Neuron (in vitro differentiated cells): ENCODE data around the gene CHST1.

Experiments
- H2AFZ ChIP-seq: one replicate; pipeline ENCODE4 v1.6.1; 2013; ENCODE audit warnings: low read depth, mild to moderate bottlenecking, inconsistent platforms, low read length, moderate library complexity
- H3K27me3 ChIP-seq: one replicate; pipeline ENCODE4 v1.6.1; 2013; ENCODE audit warnings: low read length; ENCODE audit not compliant: insufficient read depth
- H3K36me3 ChIP-seq: one replicate; pipeline ENCODE4 v1.6.1; 2013; ENCODE audit warnings: low read length; ENCODE audit not compliant: insufficient read depth
- H3K4me1 ChIP-seq: one replicate; pipeline ENCODE4 v1.6.1; 2013; ENCODE audit warnings: low read length; ENCODE audit not compliant: insufficient read depth
- H3K4me3 ChIP-seq: 2 replicates; pipeline ENCODE4 v1.5.1; 2013; ENCODE audit warnings: mild to moderate bottlenecking, low read length, moderate library complexity
- H3K9me3 ChIP-seq: one replicate; pipeline ENCODE4 v1.6.1; 2013; ENCODE audit warnings: low read length

The CHST1 gene

DNA sequence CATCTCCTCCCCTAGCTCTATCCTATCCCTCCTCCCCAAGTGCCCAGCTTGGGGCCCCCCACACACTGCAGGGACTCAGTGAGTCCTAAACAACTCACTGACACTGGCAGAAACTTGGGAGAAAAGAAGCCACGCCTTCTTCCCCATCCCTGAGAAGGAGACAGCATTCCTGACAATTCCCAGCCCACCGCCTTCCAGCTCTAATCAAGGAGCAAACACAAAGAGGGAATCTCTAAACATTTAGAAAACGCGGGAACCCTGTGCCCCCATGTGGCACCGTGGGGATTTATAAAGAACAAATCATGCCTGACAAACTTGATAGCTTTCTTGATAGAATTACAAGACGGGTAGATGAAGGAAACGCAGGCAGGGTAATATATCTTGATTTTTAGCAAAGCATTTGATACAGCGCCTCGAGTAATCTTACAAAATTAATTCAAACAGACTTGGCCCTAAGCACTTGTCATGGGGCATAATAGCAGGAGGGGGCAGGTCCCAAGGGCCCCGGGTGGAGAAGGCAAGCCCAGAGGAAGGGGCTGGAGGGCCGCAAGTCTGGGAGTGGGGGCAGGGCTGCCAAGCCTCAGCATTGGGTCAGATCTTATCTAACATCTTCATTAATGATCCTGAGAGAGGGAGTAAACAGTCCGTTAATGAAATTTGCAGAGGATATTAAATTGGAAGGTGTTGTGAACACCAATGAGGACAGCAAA lies 4.5 kb downstream of the CHST1 start:
- Histone ChIP-seq H3K9me3 (no peaks in the 10 kb centered on the region), H3K4me3 (no peak overlapping the region), H3K36me3 (no peaks in the 10 kb centered on the region), H3K27me3 (peaks cover 71% of the 10 kb centered on the region), H2AFZ (no peak overlapping the region), H3K4me1 (peaks cover 28% of the 10 kb centered on the region)

DNA sequence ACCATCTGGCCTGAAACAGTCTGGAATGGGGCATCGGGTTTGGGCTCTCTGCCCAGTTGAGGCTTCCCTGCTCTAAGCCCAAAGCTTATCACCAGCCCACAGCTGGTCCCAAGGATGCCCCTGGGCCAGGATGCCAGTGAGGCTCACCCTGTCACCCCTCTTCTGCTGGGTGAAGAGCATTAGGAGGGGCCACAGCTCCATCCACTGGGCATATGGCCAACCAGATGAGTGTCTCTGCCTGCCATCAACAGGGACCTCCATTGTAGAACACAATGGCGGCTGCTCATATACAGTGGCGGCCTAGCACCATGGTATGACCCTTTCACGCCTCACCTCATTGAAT lies 5.6 kb downstream of the CHST1 start:
- peaks cover 28% of the 10 kb centered on the region for H3K4me1 ChIP-seq
- no peaks in the 10 kb centered on the region for H3K9me3 ChIP-seq
- H2AFZ ChIP-seq = no peak overlapping the region
- no peaks in the 10 kb centered on the region for H3K36me3 ChIP-seq
- peaks cover 66% of the 10 kb centered on the region for H3K27me3 ChIP-seq
- H3K4me3 ChIP-seq = no peak overlapping the region

- H3K27me3 ChIP-seq = peaks cover 61% of the 10 kb centered on the region
- H2AFZ ChIP-seq = no peak overlapping the region
- no peaks in the 10 kb centered on the region for H3K36me3 ChIP-seq
- peaks cover 22% of the 10 kb centered on the region for H3K4me1 ChIP-seq
- H3K4me3 ChIP-seq = no peak overlapping the region
- H3K9me3 ChIP-seq = no peaks in the 10 kb centered on the region
These were observed 6.2 kb downstream of the CHST1 start for GRCh38 chr11:45659031-45659817.

DNA sequence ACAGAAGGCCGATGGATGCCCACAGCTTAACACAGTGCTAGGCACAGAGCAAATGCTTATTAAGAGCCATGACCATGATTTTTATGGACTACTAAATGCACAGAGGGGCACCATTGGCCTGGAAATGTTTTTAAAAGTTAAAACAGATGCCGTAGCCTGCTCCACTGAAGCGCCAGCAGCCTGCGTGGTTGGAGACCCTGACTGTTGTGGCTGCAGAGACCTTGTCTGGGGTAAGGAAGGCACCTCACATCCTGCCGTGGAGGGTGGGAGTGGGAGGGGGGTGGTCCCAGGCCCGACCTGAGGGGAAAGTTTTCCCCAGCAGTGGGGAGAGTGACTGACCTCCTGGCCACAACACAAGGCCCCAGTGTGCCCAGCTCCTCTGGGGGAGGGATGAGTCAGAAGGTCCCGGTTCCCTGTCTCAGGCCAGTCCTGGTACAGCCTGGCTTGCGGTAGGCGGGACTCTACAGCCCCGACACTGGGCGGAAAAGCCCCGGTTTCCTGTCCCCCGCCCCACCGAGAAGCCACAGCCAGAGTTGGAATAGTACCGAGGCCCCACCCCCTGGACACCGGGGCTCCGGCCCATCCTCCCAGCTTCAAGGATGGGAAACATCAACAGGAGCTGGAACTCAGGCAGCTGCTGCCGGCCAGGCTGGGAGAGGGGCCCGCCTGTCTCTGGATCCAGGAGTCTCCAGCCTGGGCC lies 7.0 kb downstream of the CHST1 start:
- peaks cover 19% of the 10 kb centered on the region for H3K4me1 ChIP-seq
- H3K36me3 ChIP-seq = no peaks in the 10 kb centered on the region
- H2AFZ ChIP-seq = no peak overlapping the region
- peaks cover 53% of the 10 kb centered on the region for H3K27me3 ChIP-seq
- no peak overlapping the region for H3K4me3 ChIP-seq
- no peaks in the 10 kb centered on the region for H3K9me3 ChIP-seq

GRCh38 chr11:45657496-45658260 lies 7.7 kb downstream of the CHST1 start:
- peaks cover 11% of the 10 kb centered on the region for H3K4me1 ChIP-seq

GRCh38 chr11:45655831-45656230 lies 9.6 kb downstream of the CHST1 start:
- Histone ChIP-seq H3K36me3 (no peaks in the 10 kb centered on the region), H3K27me3 (peaks cover 31% of the 10 kb centered on the region), H3K9me3 (no peaks in the 10 kb centered on the region), H3K4me3 (no peak overlapping the region), H2AFZ (no peak overlapping the region), H3K4me1 (no peaks in the 10 kb centered on the region)

More at GRCh38 chr11:45657496-45658260, 7.7 kb downstream of the CHST1 start:
- no peaks in the 10 kb centered on the region for H3K9me3 ChIP-seq
- H3K4me3 ChIP-seq = no peak overlapping the region
- peaks cover 49% of the 10 kb centered on the region for H3K27me3 ChIP-seq
- no peaks in the 10 kb centered on the region for H3K36me3 ChIP-seq
- H2AFZ ChIP-seq = no peak overlapping the region

DNA sequence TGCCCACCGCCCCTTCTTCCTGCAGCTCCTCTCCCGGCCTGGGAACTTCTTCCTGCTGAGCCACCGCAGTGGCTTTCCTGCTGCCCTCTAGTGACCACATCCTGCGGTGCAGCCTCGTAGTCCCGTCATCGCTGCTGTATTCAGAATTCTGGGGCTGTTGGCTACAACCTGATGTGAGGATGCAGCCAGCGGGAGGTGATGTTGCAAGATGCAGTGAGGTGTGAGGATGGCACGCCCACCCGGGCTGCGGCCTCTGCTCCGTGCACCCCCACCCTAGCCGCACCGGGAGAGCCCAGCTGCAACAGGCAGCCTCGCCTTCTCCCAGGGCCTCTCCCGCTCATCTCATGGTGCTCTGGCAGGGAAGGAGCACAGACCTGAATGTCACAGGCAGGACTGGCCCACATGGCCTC lies 10.1 kb downstream of the CHST1 start:
- Histone ChIP-seq H3K4me1 (no peaks in the 10 kb centered on the region), H3K4me3 (no peak overlapping the region)

DNA sequence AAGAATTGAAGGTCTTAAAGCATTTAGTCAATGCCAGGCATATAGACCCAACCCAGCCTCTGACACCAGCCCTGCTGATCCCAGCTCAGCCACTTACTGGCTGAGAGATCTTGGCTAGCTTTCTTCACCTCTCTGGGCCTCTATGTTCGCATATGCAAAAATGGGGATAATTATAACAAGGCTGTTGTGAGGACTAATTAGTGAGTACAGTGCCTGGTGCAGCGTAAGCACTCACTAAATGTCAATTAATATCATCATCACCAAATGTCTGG lies 10.5 kb downstream of the CHST1 start:
- Histone ChIP-seq H3K27me3 (peaks cover 29% of the 10 kb centered on the region), H3K9me3 (no peaks in the 10 kb centered on the region), H3K36me3 (no peaks in the 10 kb centered on the region), H3K4me1 (no peaks in the 10 kb centered on the region), H3K4me3 (no peak overlapping the region), H2AFZ (no peak overlapping the region)

More for the DNA sequence above, 10.1 kb downstream of the CHST1 start:
- H2AFZ ChIP-seq = no peak overlapping the region
- H3K27me3 ChIP-seq = peaks cover 30% of the 10 kb centered on the region
- no peaks in the 10 kb centered on the region for H3K36me3 ChIP-seq
- no peaks in the 10 kb centered on the region for H3K9me3 ChIP-seq

DNA sequence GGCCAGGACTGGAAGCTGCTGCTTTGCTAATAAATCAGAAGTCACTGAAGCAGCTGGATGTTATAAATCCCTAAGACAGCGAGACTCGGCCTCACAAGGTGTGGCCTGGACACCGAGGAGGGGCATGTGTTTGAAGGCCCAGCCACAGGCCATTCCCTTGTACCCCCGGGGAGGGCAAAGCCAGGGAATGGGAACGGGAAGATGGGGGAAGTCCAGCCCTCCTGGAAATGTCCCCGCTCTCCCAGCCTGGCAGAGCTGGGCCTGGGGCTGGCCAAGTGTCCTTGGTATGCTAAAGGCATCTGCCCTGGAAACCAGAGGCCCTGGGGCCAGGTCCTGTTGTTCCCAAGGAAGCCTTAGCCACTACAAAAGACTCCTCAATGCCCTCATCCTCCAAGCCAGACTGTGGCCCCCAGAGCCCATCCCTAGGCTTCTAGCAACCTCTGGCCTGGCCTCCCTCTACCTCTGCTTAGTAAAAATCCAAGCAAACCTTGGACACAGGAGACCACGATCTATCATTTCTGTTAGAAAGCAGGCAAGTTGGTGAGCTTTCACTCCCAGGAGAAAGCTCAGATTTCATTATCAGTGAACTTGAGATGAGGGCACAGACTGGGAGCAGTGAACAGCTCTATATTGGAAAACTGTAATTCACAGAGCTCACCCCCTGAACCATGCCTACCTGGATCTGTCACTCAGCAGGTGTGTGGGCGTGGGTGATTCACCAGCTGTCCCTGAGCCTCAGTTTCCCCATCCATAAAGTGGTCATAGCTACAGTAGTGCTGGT lies 11.0 kb downstream of the CHST1 start:
- Histone ChIP-seq H3K36me3 (no peaks in the 10 kb centered on the region), H3K4me3 (no peak overlapping the region), H3K4me1 (no peaks in the 10 kb centered on the region), H3K27me3 (peaks cover 24% of the 10 kb centered on the region), H3K9me3 (no peaks in the 10 kb centered on the region), H2AFZ (no peak overlapping the region)

DNA sequence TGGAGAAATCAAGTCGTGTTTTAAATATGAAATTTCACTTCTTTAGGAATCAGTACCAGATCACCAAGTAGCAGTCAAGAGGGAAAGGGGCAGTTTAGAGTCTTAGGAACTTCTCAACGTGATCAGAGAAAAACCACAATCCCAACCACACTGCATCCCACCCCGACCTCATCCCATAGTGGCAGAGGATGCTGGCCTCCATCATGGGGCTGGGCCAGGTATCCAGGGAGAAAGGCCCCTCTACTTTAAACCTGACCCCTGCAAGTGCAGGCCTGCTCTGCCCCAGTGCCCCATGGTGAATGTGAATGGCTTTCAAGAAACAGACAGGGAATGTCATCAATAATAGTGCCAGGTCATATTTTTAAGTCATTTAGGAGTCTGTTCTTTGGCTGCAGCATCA lies 12.1 kb downstream of the CHST1 start:
- Histone ChIP-seq H3K4me1 (no peaks in the 10 kb centered on the region), H3K9me3 (no peaks in the 10 kb centered on the region), H3K4me3 (no peak overlapping the region), H2AFZ (no peak overlapping the region), H3K27me3 (peaks cover 15% of the 10 kb centered on the region), H3K36me3 (no peaks in the 10 kb centered on the region)

- Histone ChIP-seq H3K4me1 (no peaks in the 10 kb centered on the region), H3K4me3 (no peak overlapping the region), H2AFZ (no peak overlapping the region), H3K9me3 (no peaks in the 10 kb centered on the region), H3K27me3 (peaks cover 11% of the 10 kb centered on the region), H3K36me3 (no peaks in the 10 kb centered on the region)
These were observed 12.6 kb downstream of the CHST1 start for GRCh38 chr11:45652781-45653180.
